HUES48 (cell line): ENCODE data around the gene IFT172.

Experiments used
- H3K27ac ChIP-seq: one replicate; pipeline ENCODE4 v1.7.0; 2013; ENCODE audit warnings: low read depth, low read length, inconsistent platforms
- H3K27me3 ChIP-seq: 2 replicates; pipeline ENCODE4 v1.6.1; 2013; ENCODE audit warnings: mild to moderate bottlenecking, low read length; ENCODE audit not compliant: control insufficient read depth, insufficient read depth
- H3K36me3 ChIP-seq: 2 replicates; pipeline ENCODE4 v1.6.1; 2013; ENCODE audit warnings: low read length; ENCODE audit not compliant: control insufficient read depth, insufficient read depth
- H3K4me1 ChIP-seq: 2 replicates; pipeline ENCODE4 v1.6.1; 2013; ENCODE audit warnings: mild to moderate bottlenecking, low read length; ENCODE audit not compliant: control insufficient read depth, insufficient read depth
- H3K4me3 ChIP-seq: 2 replicates; pipeline ENCODE4 v1.5.1; 2013; ENCODE audit warnings: mild to moderate bottlenecking, low read depth, low read length
- H3K9ac ChIP-seq: 2 replicates; pipeline ENCODE4 v1.6.1; 2013; ENCODE audit warnings: mild to moderate bottlenecking, low read depth, low read length, moderate library complexity
- H3K9me3 ChIP-seq: 2 replicates; pipeline ENCODE4 v1.6.1; 2013; ENCODE audit warnings: low read length; ENCODE audit not compliant: control insufficient read depth, insufficient read depth

IFT172 gene

DNA sequence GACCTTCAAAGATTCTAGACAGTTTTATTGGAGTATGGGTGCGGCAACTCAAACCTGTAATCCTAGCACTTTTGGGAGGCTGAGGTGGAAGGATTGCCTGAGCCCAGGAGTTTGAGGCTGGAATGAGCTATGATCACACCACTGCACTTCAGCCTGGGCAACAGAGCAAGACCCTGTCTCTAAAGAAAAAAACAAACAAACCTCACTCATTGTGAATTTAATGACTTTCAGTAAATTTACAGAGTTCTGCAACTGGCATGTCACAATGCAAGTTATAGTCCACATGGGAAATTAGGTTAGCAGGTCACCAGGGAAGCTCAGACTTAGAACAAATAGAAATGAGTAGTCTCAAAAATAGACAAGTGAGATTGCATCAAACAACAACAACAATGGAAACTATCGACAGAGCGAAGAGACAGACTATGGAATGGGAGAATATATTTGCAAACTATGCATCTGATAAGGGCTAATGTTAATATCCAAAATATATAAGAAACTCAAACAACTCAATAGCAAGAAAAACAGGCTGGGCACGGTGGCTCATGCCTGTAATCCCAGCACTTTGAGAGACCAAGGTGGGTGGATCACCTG is 67.8 kb downstream of the IFT172 start:
- H3K4me1 ChIP-seq, result no peaks in the 10 kb centered on the region
- no peak overlapping the region for H3K27ac ChIP-seq
- no peak overlapping the region for H3K9ac ChIP-seq
- H3K9me3 ChIP-seq, result no peaks in the 10 kb centered on the region
- no peaks in the 10 kb centered on the region for H3K36me3 ChIP-seq
- no peaks in the 10 kb centered on the region for H3K27me3 ChIP-seq
- no peak overlapping the region for H3K4me3 ChIP-seq

DNA sequence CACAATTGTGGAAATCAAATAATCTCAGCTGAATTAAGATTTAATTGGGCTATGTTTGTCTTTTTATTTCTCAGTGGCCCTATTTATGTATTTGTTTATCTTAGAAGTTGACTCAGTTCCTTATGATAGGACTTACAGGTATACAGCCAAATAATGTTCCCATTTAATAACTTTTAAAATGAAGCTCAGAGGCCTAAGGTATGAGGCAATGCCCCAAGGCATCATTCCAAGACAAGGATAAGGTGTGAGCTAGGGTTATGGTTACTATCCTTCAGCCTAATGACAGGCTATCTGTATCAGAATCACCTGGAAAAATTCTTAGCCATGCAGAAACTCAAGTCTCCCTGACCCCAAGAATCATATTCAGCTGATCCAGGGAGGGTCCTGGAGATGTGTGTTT is 68.5 kb downstream of the IFT172 start:
- H3K27ac ChIP-seq, result no peak overlapping the region
- no peak overlapping the region for H3K4me3 ChIP-seq
- H3K9ac ChIP-seq, result no peak overlapping the region
- H3K27me3 ChIP-seq, result no peaks in the 10 kb centered on the region
- H3K36me3 ChIP-seq, result no peaks in the 10 kb centered on the region
- H3K9me3 ChIP-seq, result no peaks in the 10 kb centered on the region
- H3K4me1 ChIP-seq, result no peaks in the 10 kb centered on the region

DNA sequence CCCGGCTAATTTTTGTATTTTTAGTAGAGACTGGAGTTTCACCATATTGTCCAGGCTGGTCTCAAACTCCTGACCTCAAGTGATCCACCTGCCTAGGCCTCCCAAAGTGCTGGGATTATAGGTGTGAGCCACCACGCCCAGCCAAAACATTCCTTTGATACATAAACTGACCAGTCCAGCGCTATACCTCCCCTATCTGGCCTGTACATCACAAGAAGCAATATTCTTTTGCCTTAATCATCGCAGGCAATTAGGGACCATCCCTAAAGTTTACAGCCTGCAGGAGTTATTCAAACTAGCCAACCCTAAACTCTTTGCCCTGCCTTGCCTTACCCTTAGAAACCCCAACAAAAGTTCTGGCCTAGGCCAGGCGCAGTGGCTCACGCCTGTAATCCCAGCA is 73.4 kb downstream of the IFT172 start:
- Histone ChIP-seq H3K27me3 (no peaks in the 10 kb centered on the region), H3K4me3 (no peak overlapping the region), H3K9me3 (no peaks in the 10 kb centered on the region), H3K9ac (no peak overlapping the region), H3K27ac (no peak overlapping the region), H3K4me1 (no peaks in the 10 kb centered on the region), H3K36me3 (no peaks in the 10 kb centered on the region)

DNA sequence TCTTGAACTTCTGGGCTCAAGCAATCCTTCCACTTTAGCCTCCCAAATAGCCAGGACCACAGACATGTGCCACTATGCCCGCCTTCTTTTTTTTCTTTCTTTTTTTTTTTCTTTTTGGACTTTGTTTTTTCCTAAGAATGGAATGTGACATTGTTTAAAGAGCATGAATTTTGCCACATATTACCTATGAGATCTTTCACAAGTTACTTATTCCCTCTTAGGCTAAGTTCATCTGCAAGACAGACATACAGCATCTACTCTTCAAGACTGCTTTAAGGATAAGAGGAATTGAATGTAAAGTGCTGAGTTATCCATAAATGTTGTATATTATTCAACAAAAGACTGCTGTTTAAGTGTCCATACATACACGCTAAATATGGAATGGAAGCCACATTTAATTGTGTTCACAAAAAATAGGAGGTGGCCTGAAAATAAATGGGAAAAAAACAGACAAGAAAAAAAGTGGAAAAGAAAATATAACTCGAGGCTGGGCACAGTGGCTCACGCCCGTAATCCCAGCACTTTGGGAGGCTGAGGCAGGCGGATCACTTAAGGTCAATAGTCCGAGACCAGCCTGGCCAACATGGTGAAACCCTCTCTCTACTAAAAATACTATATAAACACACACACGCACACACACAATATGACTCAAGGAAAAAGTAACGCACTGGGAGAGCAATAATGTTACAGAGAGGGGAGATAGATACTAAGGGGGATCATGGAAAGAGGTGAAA is 77.0 kb downstream of the IFT172 start:
- Histone ChIP-seq H3K4me3 (no peak overlapping the region), H3K27me3 (no peaks in the 10 kb centered on the region), H3K27ac (no peak overlapping the region), H3K9me3 (no peaks in the 10 kb centered on the region), H3K4me1 (peaks cover 6% of the 10 kb centered on the region; the same call in 1 of the 2 replicates), H3K36me3 (peaks cover under 1% of the 10 kb centered on the region), H3K9ac (no peak overlapping the region)

DNA sequence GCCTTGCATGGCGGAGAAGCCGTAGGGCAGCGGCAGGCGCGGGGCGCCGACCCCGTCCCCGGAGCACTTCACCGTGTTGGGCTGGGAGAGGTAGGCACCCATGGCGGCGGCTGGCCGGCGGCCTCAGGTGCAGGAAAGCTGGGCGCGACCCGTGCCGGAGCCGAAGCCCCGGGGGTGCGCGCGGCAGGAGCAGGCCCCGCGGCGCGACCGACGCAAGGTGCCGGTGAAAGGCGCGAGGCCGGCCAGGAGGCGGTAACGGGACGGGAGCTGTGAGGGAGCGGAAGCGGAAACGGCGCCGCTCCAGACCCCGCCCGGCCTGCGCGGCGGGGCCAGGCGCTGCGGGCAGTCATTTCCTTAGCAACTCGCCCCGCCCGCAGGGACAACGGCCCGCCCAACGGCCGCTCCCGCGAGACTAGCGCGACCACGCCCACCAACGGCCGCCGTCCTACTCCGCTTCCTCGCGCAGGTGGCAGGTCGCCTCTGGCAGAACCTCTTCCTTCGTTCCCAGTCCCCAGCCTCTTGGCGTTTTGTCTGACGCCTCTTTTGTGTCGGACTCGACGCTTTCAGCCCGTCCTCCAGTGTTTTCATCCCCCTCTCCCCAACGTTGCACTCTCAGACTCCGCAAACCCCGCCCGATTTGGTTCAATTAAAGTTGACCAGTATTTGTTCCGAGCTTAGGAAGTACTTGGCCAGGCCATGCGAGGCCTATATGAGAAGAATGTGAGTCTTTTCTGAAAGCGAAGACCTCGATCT is 80.0 kb downstream of the IFT172 start, which contains the start of gene PPM1G:
PPM1G (minus strand) TSS at position 271 of the 753 bp plus-strand sequence; CDS start at position 102, 169 bp downstream.
- H3K9me3 ChIP-seq, result no peaks in the 10 kb centered on the region
- H3K27me3 ChIP-seq, result no peaks in the 10 kb centered on the region
- H3K4me3 ChIP-seq, result peak within 1 kb of the TSS; percentile 96
- H3K27ac ChIP-seq, result peak within 1 kb of the TSS; percentile 91
- H3K9ac ChIP-seq, result peak within 1 kb of the TSS; percentile 92
- peaks cover 14% of the 10 kb centered on the region for H3K36me3 ChIP-seq
- peaks cover 6% of the 10 kb centered on the region; the same call in 1 of the 2 replicates for H3K4me1 ChIP-seq

DNA sequence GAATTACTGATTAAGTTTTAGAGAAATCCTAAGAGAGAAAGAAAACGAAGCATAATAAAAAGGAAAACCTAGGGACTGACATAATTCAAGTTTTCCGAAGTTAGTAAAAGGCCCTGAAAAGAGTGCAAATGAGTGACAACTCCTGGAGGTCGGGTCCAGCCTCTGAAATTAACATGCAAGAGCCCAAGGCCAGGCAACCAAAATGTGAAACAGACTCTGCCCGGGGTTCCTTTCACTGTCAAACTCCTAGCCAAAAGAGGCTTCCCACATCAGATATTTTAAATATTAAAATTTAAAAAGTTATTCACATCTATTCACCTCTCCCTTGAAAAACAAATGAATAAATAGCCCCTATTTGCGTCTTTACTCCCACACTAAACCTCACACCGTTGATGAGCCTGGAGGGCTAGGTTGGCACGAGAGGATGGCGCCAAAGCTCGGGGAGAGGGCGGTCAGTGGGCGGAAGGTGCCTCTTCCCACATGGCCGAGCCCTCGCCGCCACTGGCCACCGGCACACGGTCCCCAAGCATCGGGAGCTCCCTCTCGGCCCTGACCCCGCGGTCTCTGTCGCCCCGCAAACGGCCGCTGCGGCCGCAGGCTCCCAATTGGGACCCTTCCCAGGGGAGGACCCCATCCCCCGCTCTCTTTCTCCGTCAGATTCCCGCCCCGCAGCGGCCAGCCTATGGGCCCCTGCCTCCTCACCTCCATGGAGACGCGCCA is 80.8 kb downstream of the IFT172 start:
- Histone ChIP-seq H3K4me3 (peak overlapping the region; percentile 96), H3K9ac (peak overlapping the region; percentile 92), H3K27me3 (no peaks in the 10 kb centered on the region), H3K36me3 (peaks cover 14% of the 10 kb centered on the region), H3K9me3 (no peaks in the 10 kb centered on the region), H3K4me1 (peaks cover 6% of the 10 kb centered on the region; the same call in 1 of the 2 replicates), H3K27ac (peak overlapping the region; percentile 91)

DNA sequence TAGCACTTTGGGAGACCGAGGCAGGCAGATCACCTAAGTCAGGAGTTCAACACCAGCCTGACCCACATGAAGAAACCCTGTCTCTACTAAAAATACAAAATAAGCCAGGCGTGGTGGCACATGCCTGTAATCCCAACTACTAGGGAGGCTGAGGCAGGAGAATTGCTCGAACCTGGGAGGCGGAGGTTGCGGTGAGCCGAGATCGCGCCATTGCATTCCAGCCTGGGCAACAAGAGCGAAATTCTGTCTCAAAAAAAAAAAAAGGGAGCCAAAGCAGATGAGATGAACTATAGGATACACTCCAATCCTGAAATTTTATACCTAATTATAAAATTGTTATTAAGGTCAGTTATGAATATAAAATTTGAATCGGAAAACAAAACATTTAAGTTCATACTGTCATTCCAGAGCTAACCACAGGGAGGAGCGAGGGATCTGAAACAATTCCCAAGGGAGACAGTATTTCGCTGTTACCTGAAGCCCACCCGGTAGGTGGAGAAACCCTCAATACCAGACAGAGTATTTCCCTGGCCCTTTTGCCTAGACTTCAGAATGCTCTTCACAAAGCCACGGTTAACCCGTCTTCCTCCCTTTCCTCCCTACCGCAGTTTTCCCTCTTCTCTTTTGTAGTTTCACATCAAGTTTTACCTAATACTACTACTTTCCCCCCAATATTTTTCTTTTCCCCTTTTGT is 81.6 kb downstream of the IFT172 start:
- H3K27me3 ChIP-seq, result no peaks in the 10 kb centered on the region
- peak overlapping the region; percentile 96 for H3K4me3 ChIP-seq
- H3K4me1 ChIP-seq, result peaks cover 6% of the 10 kb centered on the region; the same call in 1 of the 2 replicates
- H3K9ac ChIP-seq, result peak overlapping the region; percentile 92
- peak overlapping the region; percentile 91 for H3K27ac ChIP-seq
- H3K9me3 ChIP-seq, result no peaks in the 10 kb centered on the region
- H3K36me3 ChIP-seq, result peaks cover 14% of the 10 kb centered on the region

DNA sequence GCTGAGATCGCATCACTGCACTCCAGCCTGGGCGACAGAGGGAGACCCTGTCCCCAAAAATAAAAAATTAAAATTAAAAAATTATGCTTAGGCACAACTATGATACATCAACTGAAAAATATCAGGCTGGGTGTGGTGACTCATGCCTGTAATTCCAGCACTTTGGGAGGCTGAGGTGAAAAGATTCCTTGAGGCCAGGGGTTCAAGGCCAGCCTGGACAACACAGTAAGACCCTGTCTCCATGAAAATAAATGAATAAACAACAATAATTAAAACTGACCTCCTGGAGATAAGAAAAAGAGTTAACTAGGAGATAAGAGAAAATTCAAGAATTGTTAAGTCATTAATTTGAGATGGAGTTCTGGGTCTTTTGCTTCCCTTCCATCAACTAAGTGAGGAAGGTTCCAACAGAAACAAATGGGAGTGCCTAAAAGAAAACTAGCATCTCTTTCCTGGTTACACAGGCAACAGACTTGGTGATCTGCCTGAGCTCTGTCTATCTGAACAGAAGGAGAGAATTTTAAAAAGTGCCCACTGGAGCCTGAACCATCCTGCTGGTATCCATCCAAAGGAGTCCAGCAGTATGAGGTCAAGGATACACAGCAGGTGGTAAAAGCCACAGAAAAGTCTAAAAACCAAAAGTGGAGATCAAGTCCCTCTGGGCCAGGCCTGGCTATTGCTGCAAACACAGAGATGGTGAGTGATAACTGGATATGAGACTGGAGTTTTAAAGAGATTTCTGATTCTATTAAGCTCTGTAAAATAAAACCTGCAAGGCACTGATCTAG is 89.0 kb downstream of the IFT172 start:
- Histone ChIP-seq H3K9ac (no peak overlapping the region), H3K27ac (no peak overlapping the region), H3K9me3 (no peaks in the 10 kb centered on the region)

DNA sequence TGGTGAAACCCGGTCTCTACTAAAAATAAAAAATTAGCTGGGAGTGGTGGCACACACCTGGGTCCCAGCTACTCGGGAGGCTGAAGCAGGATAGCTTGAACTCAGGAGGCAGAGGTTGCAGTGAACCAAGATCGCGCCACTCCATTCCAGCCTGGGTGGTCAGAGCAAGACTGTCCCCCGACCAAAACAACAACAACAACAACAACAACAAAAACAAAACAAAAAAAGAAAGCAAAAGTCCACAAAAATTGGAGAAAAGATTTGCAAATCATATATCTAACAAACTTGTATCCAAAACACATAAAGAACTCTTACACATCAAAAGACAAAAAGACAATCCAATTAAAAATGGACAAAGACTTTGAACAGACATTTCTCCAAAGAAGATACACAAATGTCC is 90.6 kb downstream of the IFT172 start:
- H3K4me3 ChIP-seq, result no peak overlapping the region
- H3K4me1 ChIP-seq, result no peaks in the 10 kb centered on the region
- peaks cover 14% of the 10 kb centered on the region for H3K36me3 ChIP-seq
- H3K9ac ChIP-seq, result no peak overlapping the region
- no peaks in the 10 kb centered on the region for H3K9me3 ChIP-seq
- H3K27me3 ChIP-seq, result no peaks in the 10 kb centered on the region
- H3K27ac ChIP-seq, result no peak overlapping the region

More for the DNA sequence above, 89.0 kb downstream of the IFT172 start:
- Histone ChIP-seq H3K4me1 (no peaks in the 10 kb centered on the region), H3K36me3 (peaks cover 14% of the 10 kb centered on the region), H3K4me3 (no peak overlapping the region), H3K27me3 (no peaks in the 10 kb centered on the region)
